Measurements from ENCODE around the gene TPRG1.
"Not testable (repeated sequence)": the region's sequence is repeated elsewhere in the genome, so short reads cannot be mapped to it uniquely, and the experiment has no call there.

TPRG1 gene

GRCh38 chr3:189311521-189311920 is 139.8 kb downstream of the TPRG1 start:
- Histone ChIP-seq H3K9me3 (ENCODE audit: control insufficient read depth, low read length) (no peaks in the 10 kb centered on the region), H3K4me3 (ENCODE audit: low read length) (no peak overlapping the region), H3K9ac (ENCODE audit: low read length) (no peak overlapping the region), H3K36me3 (ENCODE audit: control insufficient read depth, insufficient read depth, low read length) (no peaks in the 10 kb centered on the region), H3K27me3 (ENCODE audit: control insufficient read depth, insufficient read depth, low read length) (no peaks in the 10 kb centered on the region), H3K4me1 (ENCODE audit: control insufficient read depth, insufficient read depth, low read length) (peaks cover 16% of the 10 kb centered on the region)

- Histone ChIP-seq H3K4me1 (ENCODE audit: control insufficient read depth, insufficient read depth, low read length) (peaks cover 25% of the 10 kb centered on the region), H3K9ac (ENCODE audit: low read length) (no peak overlapping the region), H3K4me3 (ENCODE audit: low read length) (no peak overlapping the region), H3K9me3 (ENCODE audit: control insufficient read depth, low read length) (no peaks in the 10 kb centered on the region), H3K27me3 (ENCODE audit: control insufficient read depth, insufficient read depth, low read length) (no peaks in the 10 kb centered on the region), H3K36me3 (ENCODE audit: control insufficient read depth, insufficient read depth, low read length) (no peaks in the 10 kb centered on the region)
Measured at GRCh38 chr3:189312866-189313265, 141.1 kb downstream of the TPRG1 start.

- Histone ChIP-seq H3K9me3 (ENCODE audit: control insufficient read depth, low read length) (no peaks in the 10 kb centered on the region), H3K9ac (ENCODE audit: low read length) (no peak overlapping the region)
Measured at GRCh38 chr3:189316296-189317019, 144.7 kb downstream of the TPRG1 start.

GRCh38 chr3:189317911-189318310 is 146.1 kb downstream of the TPRG1 start:
- Histone ChIP-seq H3K36me3 (ENCODE audit: control insufficient read depth, insufficient read depth, low read length) (no peaks in the 10 kb centered on the region), H3K4me3 (ENCODE audit: low read length) (no peak overlapping the region), H3K9me3 (ENCODE audit: control insufficient read depth, low read length) (no peaks in the 10 kb centered on the region), H3K27me3 (ENCODE audit: control insufficient read depth, insufficient read depth, low read length) (no peaks in the 10 kb centered on the region), H3K4me1 (ENCODE audit: control insufficient read depth, insufficient read depth, low read length) (peaks cover 17% of the 10 kb centered on the region), H3K9ac (ENCODE audit: low read length) (no peak overlapping the region)

More at GRCh38 chr3:189316296-189317019, 144.7 kb downstream of the TPRG1 start:
- no peaks in the 10 kb centered on the region for H3K27me3 ChIP-seq (ENCODE audit: control insufficient read depth, insufficient read depth, low read length)
- no peaks in the 10 kb centered on the region for H3K36me3 ChIP-seq (ENCODE audit: control insufficient read depth, insufficient read depth, low read length)
- H3K4me1 ChIP-seq (ENCODE audit: control insufficient read depth, insufficient read depth, low read length): peaks cover 17% of the 10 kb centered on the region
- no peak overlapping the region for H3K4me3 ChIP-seq (ENCODE audit: low read length)

- no peak overlapping the region for H3K9ac ChIP-seq (ENCODE audit: low read length)
- H3K27me3 ChIP-seq (ENCODE audit: control insufficient read depth, insufficient read depth, low read length): no peaks in the 10 kb centered on the region
- peaks cover 37% of the 10 kb centered on the region for H3K4me1 ChIP-seq (ENCODE audit: control insufficient read depth, insufficient read depth, low read length)
- no peak overlapping the region for H3K4me3 ChIP-seq (ENCODE audit: low read length)
- no peaks in the 10 kb centered on the region for H3K9me3 ChIP-seq (ENCODE audit: control insufficient read depth, low read length)
- H3K36me3 ChIP-seq (ENCODE audit: control insufficient read depth, insufficient read depth, low read length): no peaks in the 10 kb centered on the region
Measured at GRCh38 chr3:189320511-189320910, 148.7 kb downstream of the TPRG1 start.

- H3K4me1 ChIP-seq (ENCODE audit: control insufficient read depth, insufficient read depth, low read length): peaks cover 30% of the 10 kb centered on the region
- H3K27me3 ChIP-seq (ENCODE audit: control insufficient read depth, insufficient read depth, low read length): no peaks in the 10 kb centered on the region
- H3K36me3 ChIP-seq (ENCODE audit: control insufficient read depth, insufficient read depth, low read length): no peaks in the 10 kb centered on the region
- H3K9me3 ChIP-seq (ENCODE audit: control insufficient read depth, low read length): no peaks in the 10 kb centered on the region
- no peak overlapping the region for H3K4me3 ChIP-seq (ENCODE audit: low read length)
- no peak overlapping the region for H3K9ac ChIP-seq (ENCODE audit: low read length)
Measured at GRCh38 chr3:189322339-189322738, 150.6 kb downstream of the TPRG1 start.

- H3K4me3 ChIP-seq (ENCODE audit: low read length): no peak overlapping the region
- no peaks in the 10 kb centered on the region for H3K27me3 ChIP-seq (ENCODE audit: control insufficient read depth, insufficient read depth, low read length)
- no peaks in the 10 kb centered on the region for H3K36me3 ChIP-seq (ENCODE audit: control insufficient read depth, insufficient read depth, low read length)
- peaks cover 23% of the 10 kb centered on the region for H3K4me1 ChIP-seq (ENCODE audit: control insufficient read depth, insufficient read depth, low read length)
- H3K9me3 ChIP-seq (ENCODE audit: control insufficient read depth, low read length): no peaks in the 10 kb centered on the region
- peak overlapping the region; percentile 12 for H3K9ac ChIP-seq (ENCODE audit: low read length)
Measured at GRCh38 chr3:189324538-189325138, 152.9 kb downstream of the TPRG1 start.

- Histone ChIP-seq H3K4me1 (ENCODE audit: control insufficient read depth, insufficient read depth, low read length) (peaks cover 23% of the 10 kb centered on the region), H3K9ac (ENCODE audit: low read length) (peak overlapping the region; percentile 12), H3K9me3 (ENCODE audit: control insufficient read depth, low read length) (no peaks in the 10 kb centered on the region), H3K36me3 (ENCODE audit: control insufficient read depth, insufficient read depth, low read length) (no peaks in the 10 kb centered on the region), H3K4me3 (ENCODE audit: low read length) (no peak overlapping the region), H3K27me3 (ENCODE audit: control insufficient read depth, insufficient read depth, low read length) (no peaks in the 10 kb centered on the region)
Measured at GRCh38 chr3:189325454-189325853, 153.7 kb downstream of the TPRG1 start.

- not testable (repeated sequence) for H3K36me3 ChIP-seq (ENCODE audit: control insufficient read depth, insufficient read depth, low read length); H3K4me3 ChIP-seq (ENCODE audit: low read length); H3K9ac ChIP-seq (ENCODE audit: low read length); H3K9me3 ChIP-seq (ENCODE audit: control insufficient read depth, low read length); H3K27me3 ChIP-seq (ENCODE audit: control insufficient read depth, insufficient read depth, low read length)
- peaks cover 20% of the 10 kb centered on the region for H3K4me1 ChIP-seq (ENCODE audit: control insufficient read depth, insufficient read depth, low read length)
Measured at GRCh38 chr3:189329630-189330029, 157.9 kb downstream of the TPRG1 start.

GRCh38 chr3:189330066-189330465 is 158.3 kb downstream of the TPRG1 start:
- no peaks in the 10 kb centered on the region for H3K36me3 ChIP-seq (ENCODE audit: control insufficient read depth, insufficient read depth, low read length)

GRCh38 chr3:189331002-189331418 is 159.2 kb downstream of the TPRG1 start:
- Histone ChIP-seq H3K9me3 (ENCODE audit: control insufficient read depth, low read length) (no peaks in the 10 kb centered on the region), H3K4me3 (ENCODE audit: low read length) (no peak overlapping the region), H3K36me3 (ENCODE audit: control insufficient read depth, insufficient read depth, low read length) (no peaks in the 10 kb centered on the region), H3K27me3 (ENCODE audit: control insufficient read depth, insufficient read depth, low read length) (no peaks in the 10 kb centered on the region), H3K4me1 (ENCODE audit: control insufficient read depth, insufficient read depth, low read length) (peaks cover 14% of the 10 kb centered on the region), H3K9ac (ENCODE audit: low read length) (no peak overlapping the region)

More at GRCh38 chr3:189330066-189330465, 158.3 kb downstream of the TPRG1 start:
- Histone ChIP-seq H3K9ac (ENCODE audit: low read length) (no peak overlapping the region), H3K9me3 (ENCODE audit: control insufficient read depth, low read length) (no peaks in the 10 kb centered on the region), H3K4me3 (ENCODE audit: low read length) (no peak overlapping the region), H3K4me1 (ENCODE audit: control insufficient read depth, insufficient read depth, low read length) (peaks cover 22% of the 10 kb centered on the region), H3K27me3 (ENCODE audit: control insufficient read depth, insufficient read depth, low read length) (no peaks in the 10 kb centered on the region)

GRCh38 chr3:189334064-189334920 is 162.5 kb downstream of the TPRG1 start:
- Histone ChIP-seq H3K9ac (ENCODE audit: low read length) (no peak overlapping the region), H3K27me3 (ENCODE audit: control insufficient read depth, insufficient read depth, low read length) (no peaks in the 10 kb centered on the region), H3K4me3 (ENCODE audit: low read length) (no peak overlapping the region), H3K4me1 (ENCODE audit: control insufficient read depth, insufficient read depth, low read length) (peaks cover 22% of the 10 kb centered on the region), H3K9me3 (ENCODE audit: control insufficient read depth, low read length) (no peaks in the 10 kb centered on the region), H3K36me3 (ENCODE audit: control insufficient read depth, insufficient read depth, low read length) (no peaks in the 10 kb centered on the region)

All from mucosa of stomach (tissue), 1 donor.